K562 treated with DMSO at 1 percent for 24 hours (cell line): ENCODE results near the gene SPATA22. TPM values are rescaled to one million over a fixed set of nuclear protein-coding genes. Genes with fewer than 3 reads are reported as not detected.

Experiments
- total RNA-seq: library from RNA; unstranded; fragments of 300-600 nt; gene quantifications from 2 replicates; pipeline ENCODE4 v1.2.3, GENCODE V29; 2022; ENCODE audit warnings: low read depth; ENCODE audit not compliant: insufficient read depth

SPATA22 gene, protein sequence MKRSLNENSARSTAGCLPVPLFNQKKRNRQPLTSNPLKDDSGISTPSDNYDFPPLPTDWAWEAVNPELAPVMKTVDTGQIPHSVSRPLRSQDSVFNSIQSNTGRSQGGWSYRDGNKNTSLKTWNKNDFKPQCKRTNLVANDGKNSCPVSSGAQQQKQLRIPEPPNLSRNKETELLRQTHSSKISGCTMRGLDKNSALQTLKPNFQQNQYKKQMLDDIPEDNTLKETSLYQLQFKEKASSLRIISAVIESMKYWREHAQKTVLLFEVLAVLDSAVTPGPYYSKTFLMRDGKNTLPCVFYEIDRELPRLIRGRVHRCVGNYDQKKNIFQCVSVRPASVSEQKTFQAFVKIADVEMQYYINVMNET
- total RNA-seq: 0.78 and 0.93 TPM in 2 replicates

DNA sequence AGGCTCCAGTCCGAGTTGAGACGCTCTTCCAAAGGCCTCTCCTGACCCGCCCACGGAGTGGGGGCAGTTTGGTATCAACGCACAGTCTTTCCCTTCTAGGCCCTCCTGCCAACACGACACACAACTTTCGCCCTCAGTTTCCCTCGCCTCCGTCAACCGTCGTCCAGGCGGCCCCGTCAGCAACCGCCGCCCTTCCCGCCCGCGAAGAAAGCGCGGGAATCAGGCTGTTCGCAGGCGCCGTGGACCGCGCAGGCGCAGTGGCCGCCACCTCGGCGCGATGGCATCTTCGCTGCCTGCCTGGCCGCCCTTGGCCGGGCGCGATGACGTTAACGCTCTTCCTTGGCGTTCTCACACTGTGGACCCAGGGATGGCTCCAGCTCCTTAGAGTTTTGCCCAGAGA lies at the start of gene SPATA22:
TSS of gene SPATA22 (minus strand) at position 221 of the 400 bp plus-strand sequence. CDS start 2,494 bp downstream, outside the sequence.

DNA sequence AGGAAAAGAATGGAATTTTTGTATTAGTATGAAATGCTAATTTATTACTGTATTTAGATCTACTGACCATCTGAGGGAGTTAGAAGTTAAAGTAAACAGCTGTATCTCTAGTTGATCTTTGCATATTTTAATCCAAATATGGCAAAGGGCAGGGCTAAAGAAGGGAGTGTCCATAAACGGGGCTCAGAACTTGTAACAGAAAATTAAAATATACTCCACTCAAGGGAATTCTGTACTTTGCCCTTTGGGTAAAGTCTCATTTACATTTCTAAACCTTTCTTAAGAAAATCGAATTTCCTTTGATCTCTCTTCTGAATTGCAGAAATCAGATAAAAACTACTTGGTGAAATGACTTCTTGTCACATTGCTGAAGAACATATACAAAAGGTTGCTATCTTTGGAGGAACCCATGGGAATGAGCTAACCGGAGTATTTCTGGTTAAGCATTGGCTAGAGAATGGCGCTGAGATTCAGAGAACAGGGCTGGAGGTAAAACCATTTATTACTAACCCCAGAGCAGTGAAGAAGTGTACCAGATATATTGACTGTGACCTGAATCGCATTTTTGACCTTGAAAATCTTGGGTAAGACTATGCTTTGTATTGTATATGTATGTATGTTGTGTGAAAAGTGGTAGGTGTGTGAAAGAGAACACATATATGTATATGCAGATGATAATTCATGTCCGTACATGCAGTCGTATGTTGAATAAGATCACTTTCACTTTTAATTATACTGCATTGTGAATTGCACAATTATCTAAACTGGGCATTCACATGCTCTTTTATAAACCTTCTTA lies 4.4 kb upstream of the SPATA22 start, which contains the start of gene ASPA:
TSS of gene ASPA (plus strand) at position 186 of the 799 bp plus-strand sequence. CDS start at position 349, 163 bp downstream.

DNA sequence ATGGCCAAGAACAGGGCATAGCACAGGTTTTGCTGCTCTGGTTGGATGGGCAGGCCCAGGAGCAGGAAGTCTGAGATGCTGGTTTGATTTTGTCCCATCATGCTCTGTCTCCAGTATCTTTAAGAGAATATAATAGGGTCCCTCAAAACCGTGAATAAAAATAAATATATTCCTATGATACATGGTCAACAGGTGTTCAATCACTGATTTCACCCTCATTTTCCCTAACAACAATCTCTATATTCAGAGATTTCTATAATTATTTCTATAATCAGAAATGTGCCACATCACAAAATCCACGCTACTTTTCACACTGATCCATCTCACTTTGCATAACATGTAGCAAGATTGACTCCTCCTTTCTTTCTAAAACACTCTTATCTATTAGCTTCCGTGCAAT lies 37.9 kb downstream of the SPATA22 start, which contains the start of gene OR1E2:
TSS of gene OR1E2 (minus strand) at position 101 of the 400 bp plus-strand sequence. CDS start at position 101, 0 bp downstream.

DNA sequence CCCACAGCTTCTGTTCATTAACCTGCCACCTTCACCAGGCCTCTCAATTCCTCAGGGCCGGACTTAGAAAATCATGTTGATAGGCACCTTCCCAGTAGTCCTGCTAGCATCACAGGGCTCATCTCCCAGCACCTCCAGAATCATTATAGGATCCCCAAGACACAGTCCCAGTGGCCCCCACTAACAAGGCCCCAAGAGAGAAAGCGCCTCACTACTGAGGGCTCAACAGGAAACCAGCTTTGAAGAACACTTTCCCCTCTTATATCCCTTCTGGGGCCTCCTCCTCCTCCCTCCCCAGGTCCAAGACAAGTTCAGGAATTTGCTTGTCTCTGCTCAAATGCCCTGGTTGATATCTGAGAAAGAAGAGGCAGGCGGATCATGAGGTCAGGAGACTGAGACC lies 60.5 kb downstream of the SPATA22 start, which contains the start of gene OR3A3:
TSS of gene OR3A3 (plus strand) at position 301 of the 400 bp plus-strand sequence.

DNA sequence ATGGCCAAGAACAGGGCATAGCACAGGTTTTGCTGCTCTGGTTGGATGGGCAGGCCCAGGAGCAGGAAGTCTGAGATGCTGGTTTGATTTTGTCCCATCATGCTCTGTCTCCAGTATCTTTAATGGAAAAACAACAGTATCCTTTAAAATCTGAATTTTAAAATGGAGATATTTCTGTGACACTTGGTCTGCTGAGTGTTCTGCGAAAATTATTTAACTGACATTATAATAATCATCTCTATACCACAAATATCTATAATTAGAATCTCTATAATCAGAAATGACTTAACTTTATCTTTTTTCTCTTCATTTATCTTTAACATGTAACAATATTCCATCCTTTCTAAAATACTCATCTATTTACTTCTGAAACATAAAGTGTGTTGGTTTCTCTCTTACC lies 73.3 kb downstream of the SPATA22 start, which contains the start of gene OR1E1:
TSS of gene OR1E1 (minus strand) at position 101 of the 400 bp plus-strand sequence. CDS start at position 101, 0 bp downstream.

Other genes with a start within 250 kb of the SPATA22 start
- gene OR3A1, start 173.5 kb downstream of the SPATA22 start, total RNA-seq: not detected in 2 replicates
- gene OR3A2, start 85.5 kb downstream of the SPATA22 start, total RNA-seq: not detected in 2 replicates
- not detected in 2 replicates for gene OR1E1, start 73.4 kb downstream of the SPATA22 start, total RNA-seq
- not detected in 2 replicates for gene OR3A3, start 60.4 kb downstream of the SPATA22 start, total RNA-seq
- not detected in 2 replicates for gene OR1E2, start 38.0 kb downstream of the SPATA22 start, total RNA-seq
- not detected in 2 replicates for gene ASPA, start 4.2 kb upstream of the SPATA22 start, total RNA-seq
- gene TRPV3, start 86.0 kb upstream of the SPATA22 start, total RNA-seq: 0.07 and 0.49 TPM in 2 replicates
- gene TRPV1, start 137.6 kb upstream of the SPATA22 start, total RNA-seq: 1.0 TPM in 2 replicates
- 20.7 and 22.3 TPM in 2 replicates for gene SHPK, start 164.4 kb upstream of the SPATA22 start, total RNA-seq
- 25.5 and 31.7 TPM in 2 replicates for gene CTNS, start 164.9 kb upstream of the SPATA22 start, total RNA-seq
- 59.0 and 63.5 TPM in 2 replicates for gene TAX1BP3, start 196.8 kb upstream of the SPATA22 start, total RNA-seq
- 147 and 167 TPM in 2 replicates for gene EMC6, start 197.0 kb upstream of the SPATA22 start, total RNA-seq
- 0.31 TPM in 1 of 2 replicates, not detected in the other for gene P2RX5, start 224.3 kb upstream of the SPATA22 start, total RNA-seq